GM13976 (cell line): ENCODE results near the gene RAX2.
"Not testable (repeated sequence)": the region's sequence is repeated elsewhere in the genome, so short reads cannot be mapped to it uniquely, and the experiment has no call there.

Experiments
- DNase-seq: peaks from one replicate; pipeline ENCODE4 v3.0.0; 2012; ENCODE audit warnings: low spot score
- CTCF ChIP-seq: IDR thresholded peaks from 2 replicates; pipeline ENCODE4 v1.5.1; 2012; ENCODE audit warnings: borderline replicate concordance, mild to moderate bottlenecking; ENCODE audit not compliant: insufficient read depth; ENCODE audit errors: extremely low read depth, missing control alignments, control extremely low read depth
- in situ Hi-C: fragments of 300-500 bp; cut with MboI; formaldehyde crosslinking; loops from one replicate; pipeline ENCODE4 v1.12.0; 2022; ENCODE audit warnings: low sequenced_read_pairs, mixed read lengths, inconsistent platforms; ENCODE audit not compliant: unreplicated experiment

Gene RAX2

GRCh38 chr19:3759482-3760254, 12.4 kb downstream of the RAX2 start:
- TF ChIP-seq CTCF, result no peak
- in situ Hi-C loops, result no loop called here
- no peak for DNase-seq

DNA sequence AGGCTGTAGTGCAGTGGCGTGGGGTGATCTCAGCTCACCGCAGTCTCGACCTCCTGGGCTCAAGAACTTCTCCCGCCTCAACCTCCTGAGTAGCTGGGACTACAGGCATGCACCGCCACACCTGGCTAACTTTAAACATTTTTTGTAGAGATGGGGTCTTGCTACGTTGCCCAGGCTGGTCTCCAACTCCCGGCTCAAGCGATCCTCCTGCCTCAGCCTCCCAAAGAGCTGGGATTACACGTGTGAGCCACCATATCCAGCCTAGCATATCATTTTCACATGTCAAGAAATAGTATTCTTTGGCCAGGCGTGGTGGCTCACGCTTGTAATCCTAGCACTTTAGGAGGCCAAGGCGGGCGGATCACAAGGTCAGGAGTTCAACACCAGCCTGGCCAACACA, 13.7 kb downstream of the RAX2 start:
- in situ Hi-C loops, DNase-seq: not testable (repeated sequence)

DNA sequence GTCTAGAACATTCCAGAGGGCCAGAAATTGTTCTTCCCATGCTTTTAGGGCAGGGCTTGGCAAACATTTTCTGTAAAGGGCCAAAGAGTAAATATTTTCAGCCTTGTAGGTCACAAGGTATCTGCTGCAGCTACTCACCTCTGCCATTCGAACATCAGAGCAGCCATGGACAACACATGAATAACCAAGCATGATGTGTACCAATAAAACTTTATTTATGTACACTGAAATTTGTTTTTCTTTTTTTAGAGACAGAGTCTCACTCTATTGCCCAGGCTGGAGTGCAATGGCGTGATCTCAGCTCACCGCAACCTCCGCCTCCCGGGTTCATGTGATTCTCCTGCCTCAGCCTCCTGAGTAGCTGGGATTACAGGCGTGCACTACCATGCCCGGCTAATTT, 14.3 kb downstream of the RAX2 start:
- in situ Hi-C loops, result not testable (repeated sequence)

DNA sequence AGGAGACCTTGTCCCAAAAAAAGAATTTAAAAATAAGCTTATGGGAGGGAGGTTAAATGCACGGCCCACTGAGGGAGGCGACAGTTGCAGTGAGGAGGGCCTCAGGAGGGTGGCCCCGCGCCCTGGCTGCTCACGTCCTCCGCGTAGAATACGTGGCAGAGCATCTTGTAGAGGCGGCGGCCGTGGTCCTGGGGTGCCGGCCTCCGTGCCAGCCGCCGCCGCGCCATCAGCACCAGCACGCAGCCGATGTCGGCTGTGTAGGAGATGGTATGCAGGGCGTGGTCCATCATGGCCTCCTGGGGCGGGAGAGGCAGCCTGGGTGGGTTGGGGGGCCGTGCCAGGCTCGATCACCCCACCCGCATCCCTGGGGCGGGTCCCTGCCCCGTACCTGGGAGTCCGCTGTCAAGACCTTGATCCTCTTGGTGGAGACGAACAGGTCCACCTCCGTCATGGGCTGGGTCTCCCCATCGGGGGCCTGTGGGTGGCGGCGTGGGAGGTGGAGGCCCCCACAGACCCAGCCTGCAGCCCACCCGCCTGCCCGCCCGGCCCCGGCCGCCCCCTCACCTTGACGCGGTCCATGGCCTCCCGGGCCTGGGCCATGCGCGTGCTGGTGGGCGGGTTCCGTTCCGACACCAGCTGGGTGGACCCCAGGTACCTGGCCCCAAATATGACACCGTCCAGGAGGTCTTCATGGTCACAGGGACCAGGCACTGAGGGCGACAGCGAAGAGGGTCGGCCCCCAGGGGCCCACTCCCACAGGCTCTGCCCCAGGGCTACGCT, 18.2 kb downstream of the RAX2 start:
- TF ChIP-seq CTCF, result no peak
- in situ Hi-C loops, result no loop called here
- DNase-seq, result no peak

More for the DNA sequence above, 14.3 kb downstream of the RAX2 start:
- not testable (repeated sequence) for DNase-seq

GRCh38 chr19:3752492-3752891, 19.5 kb downstream of the RAX2 start:
- in situ Hi-C loops, result no loop called here
- DNase-seq, result no peak

GRCh38 chr19:3751236-3751635, 20.8 kb downstream of the RAX2 start:
- DNase-seq, result no peak
- TF ChIP-seq CTCF, result no peak
- in situ Hi-C loops, result no loop called here

More at GRCh38 chr19:3752492-3752891, 19.5 kb downstream of the RAX2 start:
- no peak for TF ChIP-seq CTCF

GRCh38 chr19:3750211-3750610, 21.8 kb downstream of the RAX2 start:
- in situ Hi-C loops, result no loop called here
- no peak for TF ChIP-seq CTCF
- DNase-seq, result no peak

DNA sequence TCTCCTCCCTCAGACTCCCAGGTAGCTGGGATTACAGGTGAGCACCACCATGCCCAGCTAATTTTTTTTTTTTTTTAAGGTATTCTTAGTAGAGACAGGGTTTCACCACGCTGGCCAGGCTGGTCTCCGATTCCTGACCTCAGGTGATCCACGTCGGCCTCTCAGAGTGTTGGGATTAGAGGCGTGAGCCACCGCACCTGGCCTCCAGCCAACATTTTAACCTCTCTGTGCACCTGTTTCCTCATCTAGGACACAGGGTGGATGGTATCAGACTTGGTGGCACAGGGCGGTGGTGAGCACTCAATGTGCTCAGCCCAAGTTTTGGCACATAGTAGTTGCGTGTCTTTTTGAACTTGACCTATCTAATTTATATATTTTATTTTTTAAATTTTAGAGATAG, 23.1 kb downstream of the RAX2 start:
- no peak for TF ChIP-seq CTCF
- no peak for DNase-seq
- in situ Hi-C loops, result no loop called here
